AG09309 (cell line): ENCODE measurements around the gene ARID3B.

Source experiments
- DNase-seq: peaks from one replicate; pipeline ENCODE4 v3.0.0-alpha.2; 2010; ENCODE audit warnings: low read depth
- H3K4me3 ChIP-seq: 2 replicates; pipeline ENCODE4 v1.5.1; 2011; ENCODE audit warnings: mild to moderate bottlenecking, low read depth, low read length, moderate library complexity; ENCODE audit not compliant: control insufficient read depth
- CTCF ChIP-seq: IDR thresholded peaks from 2 replicates; pipeline ENCODE4 v1.5.1; 2011; ENCODE audit warnings: mild to moderate bottlenecking, low read depth, low read length, inconsistent platforms; ENCODE audit not compliant: insufficient read depth, control insufficient read depth; ENCODE audit errors: missing control alignments

The ARID3B gene

GRCh38 chr15:74540761-74541493 is at the start of gene ARID3B:
Gene ARID3B (plus strand): TSS chr15:74541220. CDS start chr15:74543937, 2,717 bp downstream.
- peak within 1 kb of the TSS; percentile 69 for H3K4me3 ChIP-seq
- DNase-seq = peak; percentile 87
- no peak for TF ChIP-seq CTCF

GRCh38 chr15:74496648-74497047 is 44.4 kb upstream of the ARID3B start:
- H3K4me3 ChIP-seq = no peak overlapping the region
- TF ChIP-seq CTCF = no peak

GRCh38 chr15:74497584-74497983 is 43.4 kb upstream of the ARID3B start:
- H3K4me3 ChIP-seq = no peak overlapping the region
- no peak for DNase-seq
- no peak for TF ChIP-seq CTCF

More at GRCh38 chr15:74496648-74497047, 44.4 kb upstream of the ARID3B start:
- DNase-seq = no peak

- DNase-seq = no peak
- no peak overlapping the region for H3K4me3 ChIP-seq
- no peak for TF ChIP-seq CTCF
These were observed 41.7 kb upstream of the ARID3B start for GRCh38 chr15:74499366-74499765.

- TF ChIP-seq CTCF = no peak
- H3K4me3 ChIP-seq = no peak overlapping the region
- DNase-seq = no peak
These were observed 40.6 kb upstream of the ARID3B start for GRCh38 chr15:74500401-74500800.

GRCh38 chr15:74502301-74502700 is 38.7 kb upstream of the ARID3B start:
- no peak overlapping the region for H3K4me3 ChIP-seq
- DNase-seq = no peak
- no peak for TF ChIP-seq CTCF
